A549 (cell line): ENCODE data around the gene LRP5. TPM values are rescaled to one million over a fixed set of nuclear protein-coding genes. Genes with fewer than 3 reads are reported as not detected.

Source experiments
- ATAC-seq, 2 experiments: fragments of 200-7000 bp in 1 of 2; fragments of >200 bp in 1 of 2; cut with Nextera tagmentation in 1 of 2; cut with Tn5 transposase in 1 of 2; 3 replicates each; pipeline versions ENCODE4 v1.8.0 to v1.9.1; 2018 to 2020; ENCODE audit warnings: mild to moderate bottlenecking in 1 of 2, moderate library complexity in 1 of 2
- CTCF ChIA-PET: fragments of 300-600 bp; sonication (Branson Sonifier 250); formaldehyde crosslinking; extraction: SDS; loops from one replicate; lab custom pipeline; 2021; ENCODE audit warnings: antibody characterized with exemption, inconsistent platforms; lab: Yijun Ruan, JAX
- POLR2A ChIA-PET: fragments of 350-600 bp; formaldehyde crosslinking; extraction: SDS; loops from one replicate; lab custom pipeline; 2021; ENCODE audit warnings: antibody characterized with exemption, inconsistent platforms; lab: Yijun Ruan, JAX
- DNase-seq, 2 experiments: peaks; one replicate each; pipeline versions ENCODE4 v3.0.0 to v3.0.0-alpha.2; 2011 to 2016; ENCODE audit warnings: low read depth in 1 of 2, low spot score in 1 of 2
- FAIRE-seq: peaks from 2 replicates; lab custom pipeline; 2011; peaks lifted over from hg19 to GRCh38; lab: Jason Lieb, UNC
- H3K27ac ChIP-seq, 2 experiments: fragments of >200 bp; sonication (Bioruptor Twin); formaldehyde crosslinking; 3 replicates each; pipeline ENCODE4 v1.5.1; 2016 to 2017
- H3K4me1 ChIP-seq: fragments of >200 bp; sonication (Bioruptor Twin); formaldehyde crosslinking; 3 replicates; pipeline ENCODE4 v1.6.1; 2016
- H3K4me2 ChIP-seq: fragments of >200 bp; sonication (Bioruptor Twin); formaldehyde crosslinking; 3 replicates; pipeline ENCODE4 v1.6.1; 2016
- H3K4me3 ChIP-seq: fragments of >200 bp; sonication (Bioruptor Twin); formaldehyde crosslinking; 3 replicates; pipeline ENCODE4 v1.5.1; 2016
- H3K9me3 ChIP-seq: fragments of >200 bp; sonication (Bioruptor Twin); formaldehyde crosslinking; 3 replicates; pipeline ENCODE4 v1.6.1; 2016
- CBX2 ChIP-seq: fragments of 200-600 bp; sonication (generic); IDR thresholded peaks from 2 replicates; pipeline ENCODE4 v1.6.1; 2016; ENCODE audit warnings: low read depth, mild to moderate bottlenecking, borderline replicate concordance
- EHMT2 ChIP-seq: fragments of 200-600 bp; sonication (generic); IDR thresholded peaks from 2 replicates; pipeline ENCODE4 v1.6.1; 2016; ENCODE audit warnings: antibody characterized with exemption, low read depth, mild to moderate bottlenecking, moderate library complexity
- EP300 ChIP-seq, 2 experiments: fragments of >200 bp; sonication (Bioruptor Twin); formaldehyde crosslinking; IDR thresholded peaks; 2 replicates in 1 of 2; 3 replicates in 1 of 2; pipeline ENCODE4 v1.6.1; 2016 to 2017
- ESRRA ChIP-seq: fragments of 150-350 bp; IDR thresholded peaks from 2 replicates; pipeline ENCODE4 v1.6.1; 2014; ENCODE audit warnings: mild to moderate bottlenecking, low read length, borderline replicate concordance
- FOSB ChIP-seq: fragments of 250-450 bp; sonication (Bioruptor Pico); IDR thresholded peaks from 2 replicates; pipeline ENCODE4 v1.5.0; 2020; ENCODE audit warnings: mild to moderate bottlenecking, moderate library complexity
- FOSL2 ChIP-seq, 2 experiments: fragments of 450-650 bp in 1 of 2; fragments of >200 bp in 1 of 2; sonication (Bioruptor Twin) in 1 of 2; formaldehyde crosslinking; IDR thresholded peaks; 2 replicates each; pipeline versions ENCODE4 v1.5.0 to v1.6.1; 2016 to 2020; ENCODE audit warnings: mild to moderate bottlenecking in 1 of 2, moderate library complexity in 1 of 2
- FOXS1 ChIP-seq: fragments of 250-450 bp; sonication (Bioruptor Pico); IDR thresholded peaks from 2 replicates; pipeline ENCODE4 v1.5.0; 2020; ENCODE audit warnings: mild to moderate bottlenecking, moderate library complexity
- GATA3 ChIP-seq: IDR thresholded peaks from 2 replicates; pipeline ENCODE4 v1.6.1; 2012; ENCODE audit warnings: borderline replicate concordance
- HEYL ChIP-seq: fragments of 250-450 bp; sonication (Bioruptor Pico); IDR thresholded peaks from 2 replicates; pipeline ENCODE4 v1.8.0; 2021; ENCODE audit warnings: mild to moderate bottlenecking, moderate library complexity
- JUN ChIP-seq, 2 experiments: fragments of >200 bp; sonication (Bioruptor Twin); formaldehyde crosslinking; IDR thresholded peaks; 2 replicates in 1 of 2; 3 replicates in 1 of 2; pipeline ENCODE4 v1.6.1; 2016 to 2017
- KDM1A ChIP-seq: fragments of 200-600 bp; sonication (generic); IDR thresholded peaks from 2 replicates; pipeline ENCODE4 v1.6.1; 2016; ENCODE audit warnings: low read depth, mild to moderate bottlenecking
- KDM5A ChIP-seq: fragments of 200-600 bp; sonication (generic); IDR thresholded peaks from 2 replicates; pipeline ENCODE4 v1.6.1; 2016; ENCODE audit warnings: antibody characterized with exemption, mild to moderate bottlenecking
- MAFK ChIP-seq: fragments of 450-650 bp; IDR thresholded peaks from 2 replicates; pipeline ENCODE4 v1.6.1; 2014; ENCODE audit not compliant: partially characterized antibody
- MAZ ChIP-seq: fragments of 150-350 bp; IDR thresholded peaks from 2 replicates; pipeline ENCODE4 v1.6.1; 2014; ENCODE audit warnings: antibody characterized with exemption, low read depth, low read length, borderline replicate concordance
- MYC ChIP-seq: IDR thresholded peaks from 2 replicates; pipeline ENCODE4 v1.6.1; 2012; ENCODE audit warnings: mild to moderate bottlenecking, inconsistent platforms, low read length, improper control_type of control experiment, borderline replicate concordance
- NPAS2 ChIP-seq: fragments of 250-450 bp; sonication (Bioruptor Pico); IDR thresholded peaks from 2 replicates; pipeline ENCODE4 v1.8.0; 2022; ENCODE audit warnings: mild to moderate bottlenecking, moderate library complexity, borderline replicate concordance
- POLR2AphosphoS2 ChIP-seq: conservative IDR thresholded peaks from 2 replicates; pipeline ENCODE4 v1.6.1; 2012; ENCODE audit warnings: low read length, improper control_type of control experiment, inconsistent platforms
- RFX5 ChIP-seq: fragments of 450-650 bp; IDR thresholded peaks from 2 replicates; pipeline ENCODE4 v1.7.1; 2014; ENCODE audit warnings: antibody characterized with exemption, mild to moderate bottlenecking, moderate library complexity
- SMC3 ChIP-seq: fragments of >200 bp; sonication (Bioruptor Twin); formaldehyde crosslinking; IDR thresholded peaks from 3 replicates; pipeline ENCODE4 v1.6.1; 2018; ENCODE audit warnings: inconsistent platforms
- SREBF2 ChIP-seq: fragments of 450-650 bp; IDR thresholded peaks from 2 replicates; pipeline ENCODE4 v1.6.1; 2014; ENCODE audit warnings: mild to moderate bottlenecking, moderate library complexity
- TFCP2L1 ChIP-seq: fragments of 250-450 bp; sonication (Bioruptor Pico); IDR thresholded peaks from 2 replicates; pipeline ENCODE4 v1.5.0; 2021; ENCODE audit warnings: mild to moderate bottlenecking
- TP53 ChIP-seq: fragments of 250-450 bp; sonication (Bioruptor Pico); IDR thresholded peaks from 2 replicates; pipeline ENCODE4 v1.5.0; 2021; ENCODE audit warnings: mild to moderate bottlenecking, moderate library complexity
- ZC3H11A ChIP-seq: fragments of 450-650 bp; IDR thresholded peaks from 2 replicates; pipeline ENCODE4 v1.6.1; 2014; ENCODE audit warnings: antibody characterized with exemption, mild to moderate bottlenecking
- ZSCAN20 ChIP-seq: fragments of 250-450 bp; sonication (Bioruptor Pico); IDR thresholded peaks from 2 replicates; pipeline ENCODE4 v1.8.0; 2022; ENCODE audit warnings: mild to moderate bottlenecking, moderate library complexity
- WGBS: methylation state at CpG from one replicate; pipeline ENCODE4 v1.1.6; 2017; ENCODE audit errors: missing lambda C conversion rate; 5-methylcytosine and 5-hydroxymethylcytosine counted together
- polyA plus RNA-seq, 4 experiments: library from polyadenylated mRNA; depleted of rRNA in 3 of 4; stranded (reverse); fragments of >200 nt; fragmentation: RNase III in 1 of 4; extraction: RNeasy Plus Mini Kit Qiagen cat#74134 plus additional on column Dnase treatment in 1 of 4; gene quantifications; 2 replicates in 3 of 4; 3 replicates in 1 of 4; pipeline ENCODE4 v1.2.3, GENCODE V29; 2011 to 2017
- TF ChIP-seq, protein P1 (sequence below): fragments of 450-650 bp; IDR thresholded peaks from 2 replicates; pipeline ENCODE4 v1.6.1; 2014; ENCODE audit warnings: antibody characterized with exemption
- TF ChIP-seq, protein P2 (sequence below): fragments of 200-600 bp; sonication (generic); IDR thresholded peaks from 2 replicates; pipeline ENCODE4 v1.6.1; 2016; ENCODE audit warnings: antibody characterized with exemption, mild to moderate bottlenecking, moderate library complexity

The LRP5 gene
- polyA plus RNA-seq, 2 of the 4 experiments (the other 2 are of a cell fraction) = 10.9 to 32.3 TPM

DNA sequence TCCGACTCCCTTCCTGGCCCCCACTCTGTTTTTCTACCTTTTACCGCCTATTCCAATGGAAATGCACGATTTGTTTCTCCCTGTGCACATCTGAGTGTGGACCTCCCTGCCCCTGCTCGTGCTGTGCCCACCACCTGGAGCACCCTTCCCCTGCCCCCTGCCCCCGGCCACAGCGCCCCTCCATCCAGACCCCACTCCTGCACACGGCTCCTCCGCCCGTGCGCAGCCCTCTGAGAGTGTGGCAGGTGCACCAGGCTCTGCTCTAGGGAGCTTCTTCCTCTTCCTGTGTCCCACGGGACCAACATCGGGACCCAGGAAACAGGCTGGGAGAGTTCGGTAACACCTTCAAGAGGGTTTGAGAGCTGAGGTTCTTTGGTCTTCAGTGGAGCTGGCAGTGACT, 62.9 kb downstream of the LRP5 start:
- Histone ChIP-seq H3K4me1 (peaks cover 20% of the 10 kb centered on the region), H3K4me2 (no peak overlapping the region), H3K4me3 (no peak overlapping the region), H3K27ac (no peak overlapping the region), H3K9me3 (no peaks in the 10 kb centered on the region)
- no peak for FAIRE-seq
- WGBS = 97% methylated on average over 6 of the region's 13 CpGs
- ATAC-seq = no peak
- CTCF ChIA-PET = interaction anchor here (1.2 to 5.6 kb wide), 3 partner anchors 9 to 78 kb away, joined by 4 to 39 read pairs (median 19); no protein-coding TSS in a partner anchor
- no peak for TF ChIP-seq SMC3
- POLR2A ChIA-PET = no interaction called here
- no peak for DNase-seq

DNA sequence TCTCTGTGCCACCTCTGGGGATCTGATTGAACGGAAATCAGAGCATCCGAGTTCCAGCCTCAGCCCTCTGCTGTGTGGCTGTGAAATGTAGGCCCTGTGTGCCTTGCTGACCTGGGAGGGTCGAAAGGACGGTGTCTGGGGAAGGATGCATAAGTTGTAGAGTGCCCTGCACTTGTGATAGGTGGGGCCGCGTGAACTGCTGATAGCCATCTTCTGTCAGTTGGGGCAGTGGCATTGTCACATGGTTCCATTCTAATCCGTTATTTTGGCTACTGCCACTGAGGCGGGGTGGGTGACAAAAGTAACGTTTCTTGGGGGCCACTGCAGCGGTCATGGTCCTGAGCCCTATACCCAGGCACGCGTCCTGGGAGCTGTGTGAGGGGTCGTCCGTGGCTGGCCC, 63.4 kb downstream of the LRP5 start:
- no peaks in the 10 kb centered on the region for H3K9me3 ChIP-seq
- H3K4me1 ChIP-seq = peaks cover 24% of the 10 kb centered on the region
- TF ChIP-seq ESRRA (no peak), EP300 (IDR thresholded peaks at IDR 0.05) (no peak), CBX2 (no peak), FOSB (CRISPR knock-in tag) (no peak), GATA3 (no peak), RFX5 (no peak)
- TF ChIP-seq, protein P1, sequence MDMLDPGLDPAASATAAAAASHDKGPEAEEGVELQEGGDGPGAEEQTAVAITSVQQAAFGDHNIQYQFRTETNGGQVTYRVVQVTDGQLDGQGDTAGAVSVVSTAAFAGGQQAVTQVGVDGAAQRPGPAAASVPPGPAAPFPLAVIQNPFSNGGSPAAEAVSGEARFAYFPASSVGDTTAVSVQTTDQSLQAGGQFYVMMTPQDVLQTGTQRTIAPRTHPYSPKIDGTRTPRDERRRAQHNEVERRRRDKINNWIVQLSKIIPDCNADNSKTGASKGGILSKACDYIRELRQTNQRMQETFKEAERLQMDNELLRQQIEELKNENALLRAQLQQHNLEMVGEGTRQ = no peak
- no peak overlapping the region for H3K27ac ChIP-seq
- no peak overlapping the region for H3K4me3 ChIP-seq
- no peak overlapping the region for H3K4me2 ChIP-seq
- WGBS = 92% methylated on average over 14 of the region's 14 CpGs
- FAIRE-seq (no peak), ATAC-seq (no peak), DNase-seq (no peak)
- POLR2A ChIA-PET = no interaction called here
- CTCF ChIA-PET = interaction anchor here (0.7 to 5.6 kb wide), 3 partner anchors 8 to 78 kb away, joined by 3 to 39 read pairs (median 19); no protein-coding TSS in a partner anchor

DNA sequence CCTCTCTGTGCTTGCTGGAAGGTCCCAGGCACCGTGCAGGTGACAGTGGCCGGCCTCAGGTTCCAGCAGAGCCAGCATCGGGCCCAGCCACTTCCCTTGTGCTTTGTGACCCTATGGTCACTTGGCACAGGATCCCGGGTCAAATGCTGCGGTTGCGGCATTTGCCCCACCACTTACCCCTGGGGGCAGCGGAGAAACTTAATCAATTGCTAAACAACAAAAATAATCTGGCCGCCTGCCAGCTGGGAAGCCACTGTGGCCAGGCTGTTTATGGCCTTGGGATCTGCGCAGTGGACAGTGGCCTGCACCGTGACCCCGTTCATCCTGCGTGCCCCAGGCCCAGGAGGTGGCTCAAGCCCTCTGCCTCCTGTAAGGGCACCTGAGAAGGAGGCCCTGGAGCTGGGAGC, 65.0 kb downstream of the LRP5 start:
- Histone ChIP-seq H3K9me3 (no peaks in the 10 kb centered on the region), H3K4me1 (peaks cover 35% of the 10 kb centered on the region), H3K4me2 (no peak overlapping the region), H3K4me3 (no peak overlapping the region), H3K27ac (peak overlapping the region in 1 of 2 experiments; percentile 35; a peak in 3 of 6 replicates)
- ATAC-seq (no peak), FAIRE-seq (no peak), DNase-seq (no peak)
- 80% methylated on average over 11 of the region's 12 CpGs for WGBS
- ChIA-PET CTCF (interaction anchor here (1.0 kb wide), 1 partner anchor 120 kb away, joined by 3 read pairs; no protein-coding TSS in a partner anchor), POLR2A (no interaction called here)
- TF ChIP-seq TP53 (CRISPR knock-in tag) (no peak), ZSCAN20 (CRISPR knock-in tag) (no peak), NPAS2 (no peak), SREBF2 (no peak), EHMT2 (no peak), POLR2AphosphoS2 (no peak), ZC3H11A (no peak), HEYL (CRISPR knock-in tag) (no peak), FOXS1 (CRISPR knock-in tag) (no peak), FOSL2 (IDR thresholded peaks at IDR 0.05) (no peak), FOSL2 (CRISPR knock-in tag; IDR thresholded peaks at IDR 0.05) (no peak), GATA3 (no peak), KDM5A (no peak), MYC (no peak), RFX5 (no peak), KDM1A (no peak), TFCP2L1 (no peak), MAFK (no peak), MAZ (no peak), JUN (IDR thresholded peaks at IDR 0.05) (no peak)
- TF ChIP-seq, protein P2, sequence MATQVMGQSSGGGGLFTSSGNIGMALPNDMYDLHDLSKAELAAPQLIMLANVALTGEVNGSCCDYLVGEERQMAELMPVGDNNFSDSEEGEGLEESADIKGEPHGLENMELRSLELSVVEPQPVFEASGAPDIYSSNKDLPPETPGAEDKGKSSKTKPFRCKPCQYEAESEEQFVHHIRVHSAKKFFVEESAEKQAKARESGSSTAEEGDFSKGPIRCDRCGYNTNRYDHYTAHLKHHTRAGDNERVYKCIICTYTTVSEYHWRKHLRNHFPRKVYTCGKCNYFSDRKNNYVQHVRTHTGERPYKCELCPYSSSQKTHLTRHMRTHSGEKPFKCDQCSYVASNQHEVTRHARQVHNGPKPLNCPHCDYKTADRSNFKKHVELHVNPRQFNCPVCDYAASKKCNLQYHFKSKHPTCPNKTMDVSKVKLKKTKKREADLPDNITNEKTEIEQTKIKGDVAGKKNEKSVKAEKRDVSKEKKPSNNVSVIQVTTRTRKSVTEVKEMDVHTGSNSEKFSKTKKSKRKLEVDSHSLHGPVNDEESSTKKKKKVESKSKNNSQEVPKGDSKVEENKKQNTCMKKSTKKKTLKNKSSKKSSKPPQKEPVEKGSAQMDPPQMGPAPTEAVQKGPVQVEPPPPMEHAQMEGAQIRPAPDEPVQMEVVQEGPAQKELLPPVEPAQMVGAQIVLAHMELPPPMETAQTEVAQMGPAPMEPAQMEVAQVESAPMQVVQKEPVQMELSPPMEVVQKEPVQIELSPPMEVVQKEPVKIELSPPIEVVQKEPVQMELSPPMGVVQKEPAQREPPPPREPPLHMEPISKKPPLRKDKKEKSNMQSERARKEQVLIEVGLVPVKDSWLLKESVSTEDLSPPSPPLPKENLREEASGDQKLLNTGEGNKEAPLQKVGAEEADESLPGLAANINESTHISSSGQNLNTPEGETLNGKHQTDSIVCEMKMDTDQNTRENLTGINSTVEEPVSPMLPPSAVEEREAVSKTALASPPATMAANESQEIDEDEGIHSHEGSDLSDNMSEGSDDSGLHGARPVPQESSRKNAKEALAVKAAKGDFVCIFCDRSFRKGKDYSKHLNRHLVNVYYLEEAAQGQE = no peak
